ENCODE data around the gene OR2J1.
"Not testable (repeated sequence)": the region's sequence is repeated elsewhere in the genome, so short reads cannot be mapped to it uniquely, and the experiment has no call there.

Gene OR2J1

GRCh38 chr6:29087213-29087612, 12.1 kb upstream of the OR2J1 start, which contains the start of gene OR2B3:
OR2B3 (minus strand) TSS chr6:29087313; CDS start chr6:29087248, 65 bp downstream.
- TF ChIP-seq CTCF (conservative IDR thresholded peaks at IDR 0.05; ENCODE audit: control insufficient read depth, insufficient read depth, low read depth, low read length): no peak
- no peak for DNase-seq (ENCODE audit: low read depth)

GRCh38 chr6:29092957-29093356, 6.3 kb upstream of the OR2J1 start:
- H3K4me3 ChIP-seq (ENCODE audit: control insufficient read depth, low read depth, low read length): no peak overlapping the region
- TF ChIP-seq CTCF (conservative IDR thresholded peaks at IDR 0.05; ENCODE audit: control insufficient read depth, insufficient read depth, low read depth, low read length): no peak
- DNase-seq (ENCODE audit: low read depth): no peak

More at GRCh38 chr6:29087213-29087612, 12.1 kb upstream of the OR2J1 start, which contains the start of gene OR2B3:
- H3K4me3 ChIP-seq (ENCODE audit: control insufficient read depth, low read depth, low read length): no peak within 1 kb of the TSS

DNA sequence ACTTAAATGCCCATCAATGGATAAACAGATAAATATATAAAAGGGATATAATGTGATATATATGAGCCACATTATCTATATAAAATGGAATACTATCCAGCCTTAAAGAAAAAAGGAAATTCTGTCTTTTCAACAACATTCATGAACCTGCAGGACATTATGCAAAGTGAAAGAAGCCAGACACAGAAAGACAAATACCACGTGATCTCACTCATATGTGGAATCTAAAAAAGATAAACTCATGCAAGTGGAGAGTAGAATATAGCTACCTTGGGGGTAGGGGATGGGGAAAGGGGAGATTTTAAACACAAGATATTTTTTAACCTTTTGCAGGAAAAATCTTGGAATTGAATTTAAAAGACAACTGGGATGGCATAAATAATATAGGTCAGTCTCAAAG, 1.5 kb upstream of the OR2J1 start:
- H3K4me3 ChIP-seq (ENCODE audit: control insufficient read depth, low read depth, low read length): no peak overlapping the region
- TF ChIP-seq CTCF (conservative IDR thresholded peaks at IDR 0.05; ENCODE audit: control insufficient read depth, insufficient read depth, low read depth, low read length): no peak
- DNase-seq (ENCODE audit: low read depth): no peak

GRCh38 chr6:29107758-29108157, 8.5 kb downstream of the OR2J1 start, which contains the start of gene OR2J3:
OR2J3 (plus strand) TSS chr6:29108058; CDS start chr6:29111891, 3,833 bp downstream.
- no peak for TF ChIP-seq CTCF (conservative IDR thresholded peaks at IDR 0.05; ENCODE audit: control insufficient read depth, insufficient read depth, low read depth, low read length)
- DNase-seq (ENCODE audit: low read depth): peak; percentile 0
- no peak within 1 kb of the TSS for H3K4me3 ChIP-seq (ENCODE audit: control insufficient read depth, low read depth, low read length)

GRCh38 chr6:29112135-29112534, 12.8 kb downstream of the OR2J1 start:
- no peak for TF ChIP-seq CTCF (conservative IDR thresholded peaks at IDR 0.05; ENCODE audit: control insufficient read depth, insufficient read depth, low read depth, low read length)
- no peak for DNase-seq (ENCODE audit: low read depth)
- H3K4me3 ChIP-seq (ENCODE audit: control insufficient read depth, low read depth, low read length): no peak overlapping the region

GRCh38 chr6:29114964-29115363, 15.7 kb downstream of the OR2J1 start:
- DNase-seq (ENCODE audit: low read depth): not testable (repeated sequence)

GRCh38 chr6:29129326-29130012, 30.2 kb downstream of the OR2J1 start:
- H3K4me3 ChIP-seq (ENCODE audit: control insufficient read depth, low read depth, low read length): no peak overlapping the region
- no peak for DNase-seq (ENCODE audit: low read depth)
- TF ChIP-seq CTCF (conservative IDR thresholded peaks at IDR 0.05; ENCODE audit: control insufficient read depth, insufficient read depth, low read depth, low read length): no peak

More at GRCh38 chr6:29114964-29115363, 15.7 kb downstream of the OR2J1 start:
- not testable (repeated sequence) for H3K4me3 ChIP-seq (ENCODE audit: control insufficient read depth, low read depth, low read length)

All from fibroblast of mammary gland (primary cell).